GM18907 (cell line): ENCODE data around the gene GPSM3.
A peak's percentile ranks its signal among the peaks of the same experiment; 100 is the strongest.

Experiments used
- ATAC-seq: cut with Tn5 transposase; IDR thresholded peaks from one replicate; pipeline ENCODE4 v1.9.1; 2021; ENCODE audit warnings: mild to moderate bottlenecking, moderate library complexity; ENCODE audit not compliant: unreplicated experiment

Gene GPSM3

GRCh38 chr6:32175711-32176475 lies 16.6 kb downstream of the GPSM3 start, which contains the start of gene AGPAT1:
AGPAT1 (minus strand) TSS chr6:32176084; CDS start chr6:32171496, 4,588 bp downstream.
- peak; percentile 47 for ATAC-seq

- ATAC-seq, result no peak
Observed at GRCh38 chr6:32175322-32175710, 17.1 kb downstream of the GPSM3 start.

- ATAC-seq, result no peak
Observed at GRCh38 chr6:32174416-32174815, 18.0 kb downstream of the GPSM3 start.

GRCh38 chr6:32173051-32173727 lies 19.3 kb downstream of the GPSM3 start:
- ATAC-seq, result no peak

GRCh38 chr6:32171234-32171633 lies 21.2 kb downstream of the GPSM3 start:
- no peak for ATAC-seq

- no peak for ATAC-seq
Observed at GRCh38 chr6:32170294-32170693, 22.1 kb downstream of the GPSM3 start.

- no peak for ATAC-seq
Observed at GRCh38 chr6:32168807-32169591, 23.4 kb downstream of the GPSM3 start.

- no peak for ATAC-seq
Observed at GRCh38 chr6:32168350-32168749, 24.1 kb downstream of the GPSM3 start.

- no peak for ATAC-seq
Observed at GRCh38 chr6:32167761-32168262, 24.6 kb downstream of the GPSM3 start.

GRCh38 chr6:32167154-32167760 lies 25.2 kb downstream of the GPSM3 start:
- no peak for ATAC-seq

GRCh38 chr6:32166411-32167061 lies 25.9 kb downstream of the GPSM3 start:
- ATAC-seq, result no peak

- ATAC-seq, result no peak
Observed at GRCh38 chr6:32164295-32164694, 28.1 kb downstream of the GPSM3 start, which contains the start of gene EGFL8. EGFL8 (plus strand) TSS chr6:32164595; CDS start chr6:32166166, 1,571 bp downstream.

GRCh38 chr6:32163559-32164258 lies 28.7 kb downstream of the GPSM3 start:
- ATAC-seq, result no peak

- ATAC-seq, result no peak
Observed at GRCh38 chr6:32158052-32158451, 34.4 kb downstream of the GPSM3 start.

GRCh38 chr6:32156891-32157290 lies 35.6 kb downstream of the GPSM3 start:
- ATAC-seq, result no peak

- ATAC-seq, result peak; percentile 56
Observed at GRCh38 chr6:32154514-32155161, 37.8 kb downstream of the GPSM3 start.

GRCh38 chr6:32153564-32154513 lies 38.6 kb downstream of the GPSM3 start, which contains the start of gene PPT2:
PPT2 (plus strand) TSS chr6:32154141; CDS start chr6:32154595, 454 bp downstream.
- ATAC-seq, result peak; percentile 41
